ENCODE data around the gene GRB7. TPM values are rescaled to one million over a fixed set of nuclear protein-coding genes. Genes with fewer than 3 reads are reported as not detected.
"Not testable (repeated sequence)": the region's sequence is repeated elsewhere in the genome, so short reads cannot be mapped to it uniquely, and the experiment has no call there.

GRB7 gene
- total and polyA plus RNA-seq, 2 experiments from 2014 or later, result 22.8 to 29.4 TPM

DNA sequence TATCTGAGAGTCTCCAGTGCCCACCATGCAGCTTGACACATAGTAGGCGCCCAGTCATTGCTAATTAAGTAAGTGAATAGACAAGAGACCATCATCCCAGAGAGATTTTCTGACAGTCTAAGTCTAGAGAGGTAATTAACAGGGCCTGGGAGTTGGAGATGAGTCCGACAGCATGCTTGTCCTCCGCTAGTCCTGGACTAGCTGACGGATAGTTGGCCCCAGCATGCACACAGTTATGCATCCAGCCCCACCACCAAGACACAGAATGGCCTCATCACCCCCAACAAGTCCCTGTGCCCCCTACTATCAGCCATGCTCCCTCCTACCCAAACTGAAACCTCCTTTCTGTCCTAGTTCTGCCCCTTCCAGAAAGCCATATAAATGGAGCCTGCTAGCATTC is 10.0 kb downstream of the GRB7 start:
- Histone ChIP-seq H3K4me1 (ENCODE audit: insufficient read depth) (no peaks in the 10 kb centered on the region), H3K36me3 (replicated peaks; ENCODE audit: insufficient read depth, low read depth) (no peaks in the 10 kb centered on the region), H3K27ac (no peak overlapping the region), H3K4me3 (no peak overlapping the region), H4K20me1 (ENCODE audit: insufficient read depth, poor library complexity, severe bottlenecking) (no peaks in the 10 kb centered on the region), H3K27me3 (no peaks in the 10 kb centered on the region), H3K4me2 (no peak overlapping the region), H3K9me3 (ENCODE audit: low read depth) (no peaks in the 10 kb centered on the region), H3K79me2 (no peaks in the 10 kb centered on the region), H3K9me2 (replicated peaks; ENCODE audit: insufficient read depth) (no peaks in the 10 kb centered on the region), H2AFZ (no peak overlapping the region)
- DNase-seq (ENCODE audit: low spot score), result no peak
- WGBS (ENCODE audit: low lambda C conversion rate, missing lambda C conversion rate), result 96% methylated on average over 4 of the region's 4 CpGs
- TF ChIP-seq, protein P1, sequence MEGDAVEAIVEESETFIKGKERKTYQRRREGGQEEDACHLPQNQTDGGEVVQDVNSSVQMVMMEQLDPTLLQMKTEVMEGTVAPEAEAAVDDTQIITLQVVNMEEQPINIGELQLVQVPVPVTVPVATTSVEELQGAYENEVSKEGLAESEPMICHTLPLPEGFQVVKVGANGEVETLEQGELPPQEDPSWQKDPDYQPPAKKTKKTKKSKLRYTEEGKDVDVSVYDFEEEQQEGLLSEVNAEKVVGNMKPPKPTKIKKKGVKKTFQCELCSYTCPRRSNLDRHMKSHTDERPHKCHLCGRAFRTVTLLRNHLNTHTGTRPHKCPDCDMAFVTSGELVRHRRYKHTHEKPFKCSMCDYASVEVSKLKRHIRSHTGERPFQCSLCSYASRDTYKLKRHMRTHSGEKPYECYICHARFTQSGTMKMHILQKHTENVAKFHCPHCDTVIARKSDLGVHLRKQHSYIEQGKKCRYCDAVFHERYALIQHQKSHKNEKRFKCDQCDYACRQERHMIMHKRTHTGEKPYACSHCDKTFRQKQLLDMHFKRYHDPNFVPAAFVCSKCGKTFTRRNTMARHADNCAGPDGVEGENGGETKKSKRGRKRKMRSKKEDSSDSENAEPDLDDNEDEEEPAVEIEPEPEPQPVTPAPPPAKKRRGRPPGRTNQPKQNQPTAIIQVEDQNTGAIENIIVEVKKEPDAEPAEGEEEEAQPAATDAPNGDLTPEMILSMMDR (IDR thresholded peaks at IDR 0.05; ENCODE audit: poor library complexity), result no peak
- TF ChIP-seq EZH2phosphoT487 (IDR thresholded peaks at IDR 0.05; ENCODE audit: low read depth, severe bottlenecking, unreplicated experiment), result no peak
- TF ChIP-seq EZH2 (IDR thresholded peaks at IDR 0.05; ENCODE audit: borderline replicate concordance), result no peak

DNA sequence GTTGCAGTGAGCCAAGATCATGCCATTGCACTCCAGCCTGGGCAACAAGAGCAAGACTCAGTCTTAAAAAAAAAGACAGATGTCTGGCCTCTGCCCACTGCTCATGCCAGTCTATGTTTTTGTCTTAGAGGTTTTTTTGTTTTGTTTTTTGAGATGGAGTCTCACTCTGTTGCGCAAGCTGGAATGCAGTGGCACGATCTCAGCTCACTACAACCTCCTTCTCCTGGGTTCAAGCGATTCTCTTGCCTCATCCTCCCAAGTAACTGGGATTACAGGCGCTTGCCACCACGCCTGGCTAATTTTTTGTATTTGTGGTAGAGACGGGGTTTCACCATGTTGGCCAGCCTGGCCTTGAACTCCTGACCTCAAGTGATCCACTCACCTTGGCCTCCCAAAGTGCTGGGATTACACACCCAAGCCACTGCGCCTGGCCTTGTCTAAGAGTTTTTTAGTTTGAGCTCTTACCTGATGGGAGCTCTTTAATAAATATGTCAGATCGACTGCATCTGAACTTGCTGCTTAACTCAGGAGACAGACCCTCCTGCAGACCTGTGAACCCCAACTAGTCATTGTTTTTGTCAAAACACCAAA is 10.8 kb downstream of the GRB7 start:
- not testable (repeated sequence) for H3K4me1 ChIP-seq (ENCODE audit: insufficient read depth); H3K27me3 ChIP-seq; H4K20me1 ChIP-seq (ENCODE audit: insufficient read depth, poor library complexity, severe bottlenecking); H3K79me2 ChIP-seq; H3K9me2 ChIP-seq (replicated peaks; ENCODE audit: insufficient read depth); H3K4me3 ChIP-seq; H3K27ac ChIP-seq; DNase-seq (ENCODE audit: low spot score); H2AFZ ChIP-seq; H3K4me2 ChIP-seq; H3K9me3 ChIP-seq (ENCODE audit: low read depth); H3K36me3 ChIP-seq (replicated peaks; ENCODE audit: insufficient read depth, low read depth)
- 95% methylated on average over 8 of the region's 8 CpGs for WGBS (ENCODE audit: low lambda C conversion rate, missing lambda C conversion rate)

DNA sequence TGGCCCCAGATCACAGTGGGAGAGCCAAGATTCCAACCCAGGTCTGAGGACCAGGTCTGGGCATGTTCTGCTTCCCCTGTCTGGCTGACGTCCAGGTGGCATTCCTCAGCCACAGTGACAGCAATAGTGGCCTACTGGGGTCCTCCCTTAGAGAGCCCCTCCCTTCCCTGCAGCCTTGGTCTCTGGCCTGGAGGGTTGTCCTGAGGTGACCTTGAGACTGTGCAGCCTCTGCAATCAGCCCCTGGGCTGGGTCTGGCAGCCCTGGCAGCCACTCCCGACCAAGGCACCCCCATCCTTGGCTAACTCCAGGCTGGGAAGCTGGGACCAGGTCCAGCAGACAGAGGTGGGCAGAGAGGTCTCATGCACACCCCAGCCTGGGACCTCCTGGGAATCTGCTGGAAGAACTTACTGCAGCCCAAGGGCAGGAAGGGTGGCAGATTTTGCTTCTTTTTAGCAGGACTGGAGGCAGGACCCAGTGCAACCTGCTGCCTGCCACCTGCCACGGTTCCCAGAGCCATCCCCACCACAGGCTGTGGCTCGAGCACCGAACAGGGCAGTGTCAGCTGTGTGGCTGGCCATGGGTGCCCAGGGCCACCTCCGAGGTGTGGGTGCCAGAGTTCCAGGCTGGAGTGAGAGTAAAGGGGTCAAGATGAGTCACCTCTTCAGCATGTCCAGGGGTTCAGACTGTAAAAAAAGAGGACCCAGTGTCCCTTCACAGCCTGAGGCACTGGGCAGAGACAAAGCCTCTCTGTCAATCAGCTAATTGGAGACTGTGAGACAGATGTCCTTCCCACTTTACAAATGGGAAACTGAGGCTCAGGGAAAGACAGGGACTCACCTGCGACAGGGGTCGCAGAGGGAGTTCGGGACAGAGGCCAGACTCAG is 12.6 kb downstream of the GRB7 start:
- Histone ChIP-seq H3K9me2 (replicated peaks; ENCODE audit: insufficient read depth) (no peaks in the 10 kb centered on the region), H3K4me3 (no peak overlapping the region), H3K79me2 (no peaks in the 10 kb centered on the region), H4K20me1 (ENCODE audit: insufficient read depth, poor library complexity, severe bottlenecking) (no peaks in the 10 kb centered on the region), H3K36me3 (replicated peaks; ENCODE audit: insufficient read depth, low read depth) (no peaks in the 10 kb centered on the region), H3K4me2 (no peak overlapping the region), H3K4me1 (ENCODE audit: insufficient read depth) (peaks cover 6% of the 10 kb centered on the region), H3K27me3 (no peaks in the 10 kb centered on the region), H3K9me3 (ENCODE audit: low read depth) (no peaks in the 10 kb centered on the region), H2AFZ (no peak overlapping the region), H3K27ac (no peak overlapping the region)
- DNase-seq (ENCODE audit: low spot score), result no peak
- TF ChIP-seq EZH2phosphoT487 (IDR thresholded peaks at IDR 0.05; ENCODE audit: low read depth, severe bottlenecking, unreplicated experiment), result no peak
- TF ChIP-seq, protein P1 (IDR thresholded peaks at IDR 0.05; ENCODE audit: poor library complexity), result no peak
- TF ChIP-seq EZH2 (IDR thresholded peaks at IDR 0.05; ENCODE audit: borderline replicate concordance), result no peak
- WGBS (ENCODE audit: low lambda C conversion rate, missing lambda C conversion rate), result 75% methylated on average over 9 of the region's 9 CpGs

DNA sequence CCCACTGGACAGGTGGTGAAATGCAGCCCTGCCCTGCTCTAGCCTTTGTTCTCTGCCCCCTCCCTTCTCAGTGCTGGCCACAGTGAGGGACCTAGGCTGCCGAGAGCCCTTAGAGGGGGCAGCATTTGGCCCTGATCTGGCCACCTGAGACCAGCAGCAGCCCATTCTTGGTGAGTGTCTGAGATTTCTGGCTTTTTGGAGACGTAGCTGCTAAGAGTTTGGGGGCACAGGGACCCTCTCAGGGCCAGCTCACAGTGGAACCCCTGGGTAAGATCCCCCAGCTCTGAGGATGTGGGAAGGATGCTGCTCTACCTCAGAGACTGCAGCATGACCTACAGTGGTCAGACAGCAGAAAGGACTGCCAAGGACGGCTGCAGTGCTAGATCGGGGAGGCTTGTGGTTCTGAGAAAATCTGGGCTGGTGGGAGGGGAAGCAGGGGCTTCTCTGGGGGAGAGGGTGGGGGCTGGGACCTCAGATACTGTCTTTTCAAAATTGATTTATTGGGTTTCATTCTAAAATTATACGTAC is 13.3 kb downstream of the GRB7 start:
- no peak overlapping the region for H2AFZ ChIP-seq
- H3K9me2 ChIP-seq (replicated peaks; ENCODE audit: insufficient read depth), result no peaks in the 10 kb centered on the region
- WGBS (ENCODE audit: low lambda C conversion rate, missing lambda C conversion rate), result 84% methylated on average over 5 of the region's 5 CpGs
- H3K4me2 ChIP-seq, result no peak overlapping the region
- no peak for TF ChIP-seq EZH2 (IDR thresholded peaks at IDR 0.05; ENCODE audit: borderline replicate concordance)
- TF ChIP-seq, protein P1 (IDR thresholded peaks at IDR 0.05; ENCODE audit: poor library complexity), result no peak
- no peak for TF ChIP-seq EZH2phosphoT487 (IDR thresholded peaks at IDR 0.05; ENCODE audit: low read depth, severe bottlenecking, unreplicated experiment)
- H3K9me3 ChIP-seq (ENCODE audit: low read depth), result no peaks in the 10 kb centered on the region
- no peaks in the 10 kb centered on the region for H3K79me2 ChIP-seq
- H3K27me3 ChIP-seq, result no peaks in the 10 kb centered on the region
- H3K36me3 ChIP-seq (replicated peaks; ENCODE audit: insufficient read depth, low read depth), result no peaks in the 10 kb centered on the region
- no peaks in the 10 kb centered on the region for H4K20me1 ChIP-seq (ENCODE audit: insufficient read depth, poor library complexity, severe bottlenecking)
- no peak overlapping the region for H3K4me3 ChIP-seq
- DNase-seq (ENCODE audit: low spot score), result no peak
- H3K4me1 ChIP-seq (ENCODE audit: insufficient read depth), result peaks cover 6% of the 10 kb centered on the region
- no peak overlapping the region for H3K27ac ChIP-seq

All from hepatocyte (in vitro differentiated cells).